GM21515 (cell line): ENCODE results near the gene ARFGEF2.

Experiments
- ATAC-seq: cut with Tn5 transposase; IDR thresholded peaks from one replicate; pipeline ENCODE4 v1.9.1; 2021; ENCODE audit not compliant: unreplicated experiment

Gene ARFGEF2

GRCh38 chr20:48898896-48899530 is 22.5 kb upstream of the ARFGEF2 start:
- ATAC-seq: no peak

- ATAC-seq: no peak
Observed at GRCh38 chr20:48899881-48900280, 21.6 kb upstream of the ARFGEF2 start.

- no peak for ATAC-seq
Observed at GRCh38 chr20:48901326-48901725, 20.2 kb upstream of the ARFGEF2 start.

GRCh38 chr20:48903705-48904104 is 17.8 kb upstream of the ARFGEF2 start:
- no peak for ATAC-seq

- ATAC-seq: no peak
Observed at GRCh38 chr20:48904566-48905296, 16.8 kb upstream of the ARFGEF2 start.

- ATAC-seq: no peak
Observed at GRCh38 chr20:48905297-48905647, 16.2 kb upstream of the ARFGEF2 start.

GRCh38 chr20:48906221-48906877 is 15.2 kb upstream of the ARFGEF2 start:
- ATAC-seq: no peak

- no peak for ATAC-seq
Observed at GRCh38 chr20:48908656-48909319, 12.7 kb upstream of the ARFGEF2 start.

- no peak for ATAC-seq
Observed at GRCh38 chr20:48909910-48910309, 11.6 kb upstream of the ARFGEF2 start.

GRCh38 chr20:48910347-48910781 is 11.1 kb upstream of the ARFGEF2 start:
- ATAC-seq: no peak

GRCh38 chr20:48912065-48912464 is 9.4 kb upstream of the ARFGEF2 start:
- ATAC-seq: peak; percentile 67

- ATAC-seq: no peak
Observed at GRCh38 chr20:48916699-48917098, 4.8 kb upstream of the ARFGEF2 start.

GRCh38 chr20:48919336-48919881 is 2.1 kb upstream of the ARFGEF2 start:
- ATAC-seq: no peak

- ATAC-seq: no peak
Observed at GRCh38 chr20:48919882-48920526, 1.5 kb upstream of the ARFGEF2 start.

- no peak for ATAC-seq
Observed at GRCh38 chr20:48920527-48921167, 864 bp upstream of the ARFGEF2 start.

GRCh38 chr20:48921883-48922820 is 641 bp downstream of the ARFGEF2 start:
- ATAC-seq: peak; percentile 38

- ATAC-seq: no peak
Observed at GRCh38 chr20:48923149-48923718, 1.7 kb downstream of the ARFGEF2 start.

GRCh38 chr20:48924756-48925109 is 3.2 kb downstream of the ARFGEF2 start:
- ATAC-seq: no peak

- ATAC-seq: no peak
Observed at GRCh38 chr20:48926267-48926666, 4.8 kb downstream of the ARFGEF2 start.
